Neuronal stem cell (in vitro differentiated cells): ENCODE data around the gene USP20.
A peak's percentile ranks its signal among the peaks of the same experiment; 100 is the strongest.

Source experiments
- DNase-seq: peaks from one replicate; pipeline ENCODE4 v3.0.0-alpha.2; 2013; ENCODE audit warnings: low spot score
- H2AFZ ChIP-seq: one replicate; pipeline ENCODE4 v1.6.1; 2013; ENCODE audit warnings: mild to moderate bottlenecking, low read length, inconsistent platforms
- H2AK5ac ChIP-seq: 2 replicates; pipeline ENCODE4 v1.6.1; 2013; ENCODE audit warnings: low read depth, mild to moderate bottlenecking, inconsistent platforms, low read length, moderate library complexity, mixed read lengths
- H2BK120ac ChIP-seq: 2 replicates; pipeline ENCODE4 v1.6.1; 2013; ENCODE audit warnings: low read depth, mild to moderate bottlenecking, inconsistent platforms, low read length, moderate library complexity, mixed read lengths
- H2BK12ac ChIP-seq: one replicate; pipeline ENCODE4 v1.6.1; 2013; ENCODE audit warnings: low read length, inconsistent platforms
- H2BK15ac ChIP-seq: 2 replicates; pipeline ENCODE4 v1.6.1; 2013; ENCODE audit warnings: mild to moderate bottlenecking, low read length, inconsistent platforms, mixed read lengths
- H2BK5ac ChIP-seq: one replicate; pipeline ENCODE4 v1.6.1; 2013; ENCODE audit warnings: inconsistent platforms, mild to moderate bottlenecking, low read length, moderate library complexity
- H3K14ac ChIP-seq: one replicate; pipeline ENCODE4 v1.6.1; 2013; ENCODE audit warnings: low read length, inconsistent platforms
- H3K18ac ChIP-seq: 2 replicates; pipeline ENCODE4 v1.6.1; 2013; ENCODE audit warnings: low read length, inconsistent platforms
- H3K23ac ChIP-seq: 2 replicates; pipeline ENCODE4 v1.6.1; 2013; ENCODE audit warnings: low read depth, mild to moderate bottlenecking, mixed read lengths, low read length, inconsistent platforms; ENCODE audit not compliant: poor library complexity
- H3K27ac ChIP-seq: replicated peaks from 3 replicates; pipeline ENCODE4 v1.5.1; 2013; ENCODE audit warnings: low read length, inconsistent platforms
- H3K27me3 ChIP-seq, 3 experiments: 2 replicates each; pipeline ENCODE4 v1.6.1; 2013; ENCODE audit warnings: low read length in 3 of 3, mild to moderate bottlenecking in 2 of 3, inconsistent platforms in 1 of 3, low read depth in 1 of 3, mixed read lengths in 1 of 3, moderate library complexity in 1 of 3; ENCODE audit not compliant: control insufficient read depth in 3 of 3, insufficient read depth in 3 of 3
- H3K36me3 ChIP-seq, 2 donors: replicated peaks in 1 of 2; 2 replicates each; pipeline ENCODE4 v1.6.1; 2013; ENCODE audit warnings: low read length in 2 of 2; ENCODE audit not compliant: control insufficient read depth in 2 of 2, insufficient read depth in 2 of 2
- H3K4ac ChIP-seq: 2 replicates; pipeline ENCODE4 v1.6.1; 2013; ENCODE audit warnings: inconsistent platforms, mild to moderate bottlenecking, low read length, moderate library complexity
- H3K4me1 ChIP-seq, 2 donors: 1 replicate in 1 of 2; 2 replicates in 1 of 2; pipeline ENCODE4 v1.6.1; 2013; ENCODE audit warnings: low read length in 2 of 2, low read depth in 1 of 2; ENCODE audit not compliant: control insufficient read depth in 2 of 2, insufficient read depth in 1 of 2
- H3K4me2 ChIP-seq: one replicate; pipeline ENCODE4 v1.6.1; 2013; ENCODE audit warnings: mild to moderate bottlenecking, low read length, inconsistent platforms; ENCODE audit not compliant: insufficient read depth, poor library complexity, severe bottlenecking
- H3K4me3 ChIP-seq, 2 donors: 2 replicates each; pipeline ENCODE4 v1.5.1; 2013; ENCODE audit warnings: low read length in 2 of 2, mild to moderate bottlenecking in 2 of 2, inconsistent platforms in 1 of 2, moderate library complexity in 1 of 2
- H3K79me1 ChIP-seq: one replicate; pipeline ENCODE4 v1.6.1; 2013; ENCODE audit warnings: low read depth, mild to moderate bottlenecking, inconsistent platforms, low read length, moderate library complexity
- H3K9ac ChIP-seq: one replicate; pipeline ENCODE4 v1.6.1; 2013; ENCODE audit warnings: mild to moderate bottlenecking, low read depth, low read length, inconsistent platforms; ENCODE audit not compliant: poor library complexity
- H3K9me3 ChIP-seq, 2 donors: replicated peaks in 1 of 2; 2 replicates each; pipeline versions ENCODE3 to v1.6.1; 2013; ENCODE audit warnings: low read length in 2 of 2, mild to moderate bottlenecking in 2 of 2, inconsistent platforms in 1 of 2, low read depth in 1 of 2, mixed read lengths in 1 of 2, moderate library complexity in 1 of 2; ENCODE audit not compliant: control insufficient read depth in 2 of 2, insufficient read depth in 1 of 2
- H4K8ac ChIP-seq: one replicate; pipeline ENCODE4 v1.6.1; 2013; ENCODE audit warnings: low read depth, mild to moderate bottlenecking, inconsistent platforms, low read length, moderate library complexity
- H4K91ac ChIP-seq: one replicate; pipeline ENCODE4 v1.6.1; 2013; ENCODE audit warnings: low read length, low read depth, mild to moderate bottlenecking, inconsistent platforms; ENCODE audit not compliant: poor library complexity
- WGBS, 2 donors: extraction: QIAGEN DNeasy Blood & Tissue Kit; methylation state at CpG; one replicate each; pipeline ENCODE4 v1.1.7; 2013; ENCODE audit warnings: missing lambda C conversion rate in 2 of 2, mixed read lengths in 1 of 2; ENCODE audit not compliant: insufficient read length in 2 of 2, insufficient replicate concordance in 1 of 2; ENCODE audit errors: extremely low coverage in 2 of 2; 5-methylcytosine and 5-hydroxymethylcytosine counted together

USP20 gene

DNA sequence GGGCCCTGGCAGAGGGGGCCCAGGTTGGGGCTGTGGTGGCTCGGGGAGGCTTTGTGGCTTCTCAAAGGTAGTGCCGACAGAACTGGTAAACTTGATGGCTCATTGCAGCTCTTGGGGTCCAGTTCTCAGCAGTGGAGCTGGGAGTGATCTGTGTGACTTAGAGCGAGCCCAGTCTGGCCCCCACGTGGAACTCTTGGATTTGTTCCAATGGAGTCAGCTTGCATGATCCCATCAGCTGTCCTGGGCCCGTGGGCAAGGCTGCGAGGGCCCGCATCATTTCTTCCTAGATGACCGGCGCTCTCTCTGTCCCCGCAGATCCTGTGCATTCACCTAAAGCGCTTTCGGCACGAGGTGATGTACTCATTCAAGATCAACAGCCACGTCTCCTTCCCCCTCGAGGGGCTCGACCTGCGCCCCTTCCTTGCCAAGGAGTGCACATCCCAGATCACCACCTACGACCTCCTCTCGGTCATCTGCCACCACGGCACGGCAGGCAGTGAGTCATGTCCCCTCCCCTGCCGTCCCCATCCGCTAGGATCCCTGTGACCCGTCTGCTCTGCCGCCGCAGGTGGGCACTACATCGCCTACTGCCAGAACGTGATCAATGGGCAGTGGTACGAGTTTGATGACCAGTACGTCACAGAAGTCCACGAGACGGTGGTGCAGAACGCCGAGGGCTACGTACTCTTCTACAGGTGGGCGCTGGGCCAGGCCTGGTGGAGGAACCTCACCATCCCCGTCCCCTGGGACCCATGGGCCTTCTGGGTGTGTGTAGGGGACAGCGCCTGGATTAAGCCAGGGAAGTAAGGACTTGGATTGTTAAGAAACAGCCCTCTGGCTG lies 39.2 kb downstream of the USP20 start:
- no peak overlapping the region for H3K23ac ChIP-seq
- DNase-seq = no peak
- H2AFZ ChIP-seq = no peak overlapping the region
- no CpG with 5 or more reads among the region's 38 CpGs for WGBS, 2 donors
- no peaks in the 10 kb centered on the region for H3K27me3 ChIP-seq
- no peak overlapping the region for H2BK12ac ChIP-seq
- peaks cover 2% of the 10 kb centered on the region for H3K79me1 ChIP-seq
- H2BK15ac ChIP-seq = no peak overlapping the region
- H3K9me3 ChIP-seq = peaks cover 0 to 3% of the 10 kb centered on the region in 2 donors
- no peak overlapping the region for H3K27ac ChIP-seq
- H3K4me1 ChIP-seq = peaks cover 0 to 2% of the 10 kb centered on the region in 2 donors
- no peak overlapping the region for H2AK5ac ChIP-seq
- peak overlapping the region; percentile 33 for H3K18ac ChIP-seq
- H2BK120ac ChIP-seq = no peak overlapping the region
- H3K4me2 ChIP-seq = no peak overlapping the region
- H4K8ac ChIP-seq = peak overlapping the region; percentile 82
- H4K91ac ChIP-seq = no peak overlapping the region
- no peak overlapping the region for H3K4me3 ChIP-seq
- no peak overlapping the region for H3K9ac ChIP-seq
- H3K36me3 ChIP-seq = peaks cover 12 to 33% of the 10 kb centered on the region in 2 donors
- H3K14ac ChIP-seq = no peak overlapping the region
- no peak overlapping the region for H3K4ac ChIP-seq
- H2BK5ac ChIP-seq = peak overlapping the region; percentile 24

DNA sequence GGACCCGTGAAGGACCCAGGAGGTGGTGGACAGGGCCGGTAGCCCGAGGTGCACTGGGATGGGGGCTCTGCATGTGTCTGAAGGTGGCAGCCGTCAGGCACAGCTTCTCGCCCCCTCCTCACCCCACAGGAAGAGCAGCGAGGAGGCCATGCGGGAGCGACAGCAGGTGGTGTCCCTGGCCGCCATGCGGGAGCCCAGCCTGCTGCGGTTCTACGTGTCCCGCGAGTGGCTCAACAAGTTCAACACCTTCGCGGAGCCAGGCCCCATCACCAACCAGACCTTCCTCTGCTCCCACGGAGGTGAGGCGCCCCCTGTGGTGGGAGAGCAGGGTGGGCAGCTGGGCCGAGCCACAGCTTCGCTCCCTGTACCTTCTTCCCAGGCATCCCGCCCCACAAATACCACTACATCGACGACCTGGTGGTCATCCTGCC lies 39.9 kb downstream of the USP20 start:
- H2BK12ac ChIP-seq = no peak overlapping the region
- peaks cover 0 to 3% of the 10 kb centered on the region in 2 donors for H3K9me3 ChIP-seq
- H3K36me3 ChIP-seq = peaks cover 12 to 30% of the 10 kb centered on the region in 2 donors
- peaks cover 2% of the 10 kb centered on the region for H3K79me1 ChIP-seq
- no peak overlapping the region for H2AK5ac ChIP-seq
- H3K4me1 ChIP-seq = peaks cover 0 to 2% of the 10 kb centered on the region in 2 donors
- H4K91ac ChIP-seq = no peak overlapping the region
- no peaks in the 10 kb centered on the region for H3K27me3 ChIP-seq
- H2BK5ac ChIP-seq = peak overlapping the region; percentile 24
- H2BK120ac ChIP-seq = no peak overlapping the region
- H3K14ac ChIP-seq = no peak overlapping the region
- H3K23ac ChIP-seq = peak overlapping the region; percentile 2
- H3K9ac ChIP-seq = peak overlapping the region; percentile 60
- H2BK15ac ChIP-seq = no peak overlapping the region
- no peak for DNase-seq
- H3K4me3 ChIP-seq = no peak overlapping the region
- no peak overlapping the region for H2AFZ ChIP-seq
- H3K18ac ChIP-seq = no peak overlapping the region
- peak overlapping the region; percentile 65 for H4K8ac ChIP-seq
- H3K4ac ChIP-seq = no peak overlapping the region
- no CpG with 5 or more reads among the region's 23 CpGs for WGBS, 2 donors
- no peak overlapping the region for H3K4me2 ChIP-seq
- H3K27ac ChIP-seq = no peak overlapping the region

DNA sequence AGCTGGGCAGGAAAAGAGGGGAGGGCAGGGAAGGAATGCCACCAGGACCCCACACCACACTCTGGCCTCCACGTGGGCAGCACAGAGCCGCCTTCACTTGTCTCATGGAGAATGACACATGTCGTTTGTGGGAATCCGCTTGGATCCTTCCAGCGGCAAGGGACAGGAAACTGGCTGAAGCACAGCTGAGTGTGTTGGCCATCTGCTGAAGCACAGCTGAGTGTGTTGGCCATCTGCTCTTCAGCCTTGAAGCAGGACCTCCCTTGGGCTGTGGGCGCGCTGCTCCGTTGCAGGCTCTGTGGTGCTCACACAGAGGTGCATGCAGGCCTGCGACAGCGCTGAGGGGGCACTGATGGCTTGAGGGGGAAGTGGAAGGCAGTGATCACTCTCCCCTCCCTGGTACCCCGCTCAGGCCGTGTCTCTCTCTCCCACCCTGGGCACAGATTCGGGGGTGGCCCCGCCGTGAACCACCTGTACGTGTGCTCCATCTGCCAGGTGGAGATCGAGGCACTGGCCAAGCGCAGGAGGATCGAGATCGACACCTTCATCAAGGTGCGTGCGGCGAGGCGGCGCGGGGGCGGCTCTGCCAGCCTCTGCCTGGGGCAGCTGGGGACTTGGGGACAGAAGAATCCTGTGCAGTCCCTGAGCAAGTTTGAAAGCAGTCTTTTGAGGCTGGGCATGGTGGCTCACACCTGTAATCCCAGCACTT lies 40.6 kb downstream of the USP20 start:
- H4K91ac ChIP-seq = no peak overlapping the region
- peak overlapping the region in 1 of 2 donors; percentile 5 for H3K4me3 ChIP-seq
- no peak overlapping the region for H3K27ac ChIP-seq
- peaks cover 2% of the 10 kb centered on the region for H3K79me1 ChIP-seq
- no peak overlapping the region for H3K4me2 ChIP-seq
- H2BK15ac ChIP-seq = no peak overlapping the region
- H2AFZ ChIP-seq = no peak overlapping the region
- no peak overlapping the region for H3K18ac ChIP-seq
- no peak overlapping the region for H2BK12ac ChIP-seq
- DNase-seq = no peak
- H3K4ac ChIP-seq = no peak overlapping the region
- H3K9me3 ChIP-seq = peaks cover 0 to 3% of the 10 kb centered on the region in 2 donors
- no peak overlapping the region for H2BK5ac ChIP-seq
- H2AK5ac ChIP-seq = no peak overlapping the region
- no peaks in the 10 kb centered on the region for H3K27me3 ChIP-seq
- H3K9ac ChIP-seq = peak overlapping the region; percentile 53
- no peak overlapping the region for H4K8ac ChIP-seq
- H3K23ac ChIP-seq = no peak overlapping the region
- no peak overlapping the region for H2BK120ac ChIP-seq
- H3K14ac ChIP-seq = no peak overlapping the region
- no CpG with 5 or more reads among the region's 27 CpGs for WGBS, 2 donors
- peaks cover 14 to 30% of the 10 kb centered on the region in 2 donors for H3K36me3 ChIP-seq
- peaks cover 0 to 2% of the 10 kb centered on the region in 2 donors for H3K4me1 ChIP-seq

DNA sequence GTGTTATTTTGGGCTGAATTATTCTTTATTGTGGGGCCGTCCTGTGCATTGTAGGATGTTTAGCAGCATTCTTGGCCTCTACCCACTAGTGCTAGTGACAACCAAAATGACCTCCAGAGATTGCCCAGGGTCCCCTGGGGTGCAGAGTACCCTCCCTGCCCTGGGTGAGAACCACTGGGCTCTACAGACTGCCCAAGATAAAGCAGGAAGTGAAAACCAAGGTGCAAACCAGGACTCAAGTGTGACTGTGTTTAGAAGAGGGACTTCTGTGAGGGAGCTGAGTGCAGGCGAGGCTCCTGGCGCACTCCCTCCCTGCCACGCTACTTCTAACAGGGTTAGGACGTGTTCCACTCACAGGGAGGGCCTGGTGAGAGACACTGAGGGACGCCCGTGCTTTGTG lies 41.6 kb downstream of the USP20 start:
- Histone ChIP-seq H3K4me1 (no peaks in the 10 kb centered on the region), H4K91ac (no peak overlapping the region)
- no CpG with 5 or more reads among the region's 7 CpGs for WGBS, 2 donors

More for the DNA sequence above, 41.6 kb downstream of the USP20 start:
- no peaks in the 10 kb centered on the region for H3K9me3 ChIP-seq
- H3K27me3 ChIP-seq = no peaks in the 10 kb centered on the region
- no peak overlapping the region for H3K23ac ChIP-seq
- no peak overlapping the region for H3K27ac ChIP-seq
- no peak overlapping the region for H3K4ac ChIP-seq
- H2AK5ac ChIP-seq = no peak overlapping the region
- no peak for DNase-seq
- no peak overlapping the region for H3K14ac ChIP-seq
- peaks cover 2% of the 10 kb centered on the region for H3K79me1 ChIP-seq
- H3K4me3 ChIP-seq = no peak overlapping the region
- H3K4me2 ChIP-seq = no peak overlapping the region
- H2AFZ ChIP-seq = no peak overlapping the region
- no peak overlapping the region for H2BK15ac ChIP-seq
- H2BK12ac ChIP-seq = no peak overlapping the region
- H3K36me3 ChIP-seq = peaks cover 16 to 34% of the 10 kb centered on the region in 2 donors
- no peak overlapping the region for H2BK5ac ChIP-seq
- no peak overlapping the region for H4K8ac ChIP-seq
- no peak overlapping the region for H3K18ac ChIP-seq
- H3K9ac ChIP-seq = no peak overlapping the region
- H2BK120ac ChIP-seq = no peak overlapping the region
